GM18870 (cell line): ENCODE results near the gene SCGB1A1.

Experiments used
- ATAC-seq: cut with Tn5 transposase; IDR thresholded peaks from one replicate; pipeline ENCODE4 v1.9.1; 2021; ENCODE audit warnings: moderate library complexity; ENCODE audit not compliant: unreplicated experiment

The SCGB1A1 gene

GRCh38 chr11:62398011-62398994, 20.5 kb upstream of the SCGB1A1 start:
- ATAC-seq, result no peak

GRCh38 chr11:62399172-62399877, 19.5 kb upstream of the SCGB1A1 start:
- no peak for ATAC-seq

DNA sequence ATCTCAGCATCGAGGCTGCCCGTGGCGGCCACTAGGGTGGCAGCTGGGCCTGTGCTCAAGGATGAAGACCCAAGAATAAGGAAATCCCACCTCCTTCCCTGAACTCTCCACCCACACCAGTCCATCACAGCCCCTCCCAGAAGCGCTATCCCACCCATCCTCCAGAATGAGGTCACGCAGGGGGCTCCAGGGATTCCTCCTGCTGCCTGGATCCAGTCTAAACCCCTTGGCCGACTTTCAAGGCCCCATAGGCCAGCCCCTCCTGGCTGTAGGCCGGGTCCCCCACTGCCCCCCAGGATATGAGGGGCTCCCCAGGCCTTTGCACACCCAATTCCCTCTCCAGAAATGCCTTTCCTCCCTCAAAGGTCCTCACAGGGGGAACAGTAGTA, 19.0 kb upstream of the SCGB1A1 start:
- ATAC-seq, result no peak

GRCh38 chr11:62400281-62400680, 18.6 kb upstream of the SCGB1A1 start:
- ATAC-seq, result no peak

DNA sequence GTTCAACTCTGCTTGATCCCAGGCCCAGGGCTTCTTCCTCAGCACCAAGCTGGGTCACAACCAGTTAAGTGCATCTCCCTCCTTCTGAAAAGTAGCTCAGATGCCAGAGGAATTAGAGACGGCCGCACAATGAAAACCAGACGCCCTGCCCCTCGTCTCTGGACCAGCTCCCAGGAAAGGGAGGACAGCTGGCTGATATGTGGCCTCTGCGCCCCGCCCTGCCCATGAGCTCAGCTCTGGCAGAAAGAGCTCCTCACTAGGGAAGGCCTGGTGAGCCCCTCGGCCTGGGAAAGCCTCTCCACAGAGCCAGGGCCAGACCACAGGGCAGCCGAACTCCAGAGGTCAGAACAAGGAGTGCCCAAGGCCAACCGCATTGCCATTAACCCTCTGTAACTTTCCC, 18.1 kb upstream of the SCGB1A1 start:
- no peak for ATAC-seq

- no peak for ATAC-seq
These were observed 17.5 kb upstream of the SCGB1A1 start for GRCh38 chr11:62401356-62401755.

DNA sequence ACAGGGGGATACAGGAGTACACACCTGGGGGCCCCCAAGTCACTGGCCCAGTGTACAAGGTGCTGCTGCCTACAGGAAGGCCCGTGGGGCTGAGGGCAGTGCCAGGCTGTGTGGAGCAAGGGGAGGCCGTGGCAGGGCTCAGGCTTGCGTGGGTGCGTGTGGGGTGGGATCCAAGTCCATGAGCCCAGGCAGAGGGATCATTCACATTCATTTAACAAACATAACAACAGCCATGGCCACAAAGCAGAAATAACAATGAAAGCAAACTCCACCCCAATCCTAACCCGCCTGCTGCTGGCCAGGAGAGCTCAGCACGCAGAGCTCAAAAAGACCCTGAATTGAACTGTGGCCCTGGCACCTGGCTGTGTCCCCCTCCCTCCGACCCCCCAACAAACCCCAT, 17.0 kb upstream of the SCGB1A1 start:
- ATAC-seq, result no peak

- ATAC-seq, result no peak
These were observed 16.4 kb upstream of the SCGB1A1 start for GRCh38 chr11:62402226-62402959.

DNA sequence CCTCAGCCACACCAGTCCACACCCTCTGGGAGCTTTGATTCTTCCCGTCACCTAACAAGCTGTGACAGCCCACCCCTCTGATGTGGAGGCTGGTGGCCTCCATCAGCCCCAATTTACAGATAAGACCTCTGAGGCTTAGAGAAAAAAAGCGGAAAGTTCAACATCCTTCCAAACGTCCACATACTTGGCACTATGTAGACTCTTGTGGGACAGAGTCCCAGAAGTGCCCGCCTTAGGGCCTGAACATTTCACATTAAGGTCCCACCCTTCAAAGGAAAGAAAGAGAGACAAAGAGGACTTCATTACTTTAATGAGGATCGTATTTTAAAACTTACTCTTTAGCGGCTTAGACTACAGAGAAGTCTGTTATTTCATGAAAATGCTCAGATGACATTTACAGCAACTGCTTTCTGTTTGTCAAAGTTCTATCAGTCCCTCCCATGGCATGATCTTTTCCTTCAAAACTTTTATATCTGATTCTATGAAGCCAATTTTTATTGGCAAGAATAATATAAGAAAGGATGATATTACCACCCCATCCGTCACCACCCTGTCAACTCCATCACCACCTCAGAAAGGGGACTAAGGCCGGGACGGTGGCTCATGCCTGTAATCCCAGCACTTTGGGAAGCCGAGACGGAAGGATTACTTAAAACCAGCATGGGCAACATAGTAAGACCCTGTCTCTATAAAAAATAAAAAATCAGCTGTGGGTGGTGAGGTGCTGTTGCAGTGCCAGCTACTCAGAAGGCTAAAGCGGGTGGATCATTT, 15.7 kb upstream of the SCGB1A1 start:
- ATAC-seq, result no peak

DNA sequence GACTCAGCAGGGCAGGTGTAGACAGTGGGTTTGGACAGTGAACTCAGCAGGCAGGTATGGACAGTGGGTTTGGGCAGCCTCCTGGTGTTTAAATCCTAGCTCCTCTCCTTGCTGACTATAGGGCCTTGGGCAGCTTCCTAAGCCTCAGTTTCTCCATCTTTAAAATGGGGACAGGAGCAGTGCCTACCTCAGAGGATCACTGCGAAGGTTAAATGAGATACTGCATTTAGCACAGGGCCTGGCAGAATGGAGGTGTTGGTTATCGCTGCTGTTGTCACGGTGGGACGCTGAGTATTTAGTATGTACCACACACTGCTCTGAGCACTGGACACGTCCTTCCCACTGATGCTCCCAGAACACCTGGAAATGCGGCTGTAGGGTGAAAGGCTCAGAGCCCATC, 14.4 kb upstream of the SCGB1A1 start:
- ATAC-seq, result no peak

DNA sequence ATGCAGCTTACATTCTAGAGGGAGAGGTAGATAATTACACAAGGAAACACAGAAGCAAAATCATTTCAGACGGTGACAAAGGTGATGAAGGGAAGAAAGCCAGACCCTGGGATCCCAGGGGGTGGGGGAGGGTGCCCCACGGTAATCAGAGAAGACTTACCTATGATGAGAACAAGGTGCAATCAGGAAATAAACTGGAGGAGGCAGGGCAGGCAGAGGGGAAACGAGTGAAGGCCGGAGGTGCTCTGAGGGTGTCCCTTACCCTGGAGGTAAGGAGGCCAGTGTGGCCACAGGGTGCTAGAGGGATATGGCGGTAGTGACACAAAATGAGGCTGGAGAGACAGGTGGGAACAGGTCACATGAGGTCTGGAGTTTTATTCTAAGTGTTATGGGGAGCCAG, 13.9 kb upstream of the SCGB1A1 start:
- ATAC-seq, result no peak

DNA sequence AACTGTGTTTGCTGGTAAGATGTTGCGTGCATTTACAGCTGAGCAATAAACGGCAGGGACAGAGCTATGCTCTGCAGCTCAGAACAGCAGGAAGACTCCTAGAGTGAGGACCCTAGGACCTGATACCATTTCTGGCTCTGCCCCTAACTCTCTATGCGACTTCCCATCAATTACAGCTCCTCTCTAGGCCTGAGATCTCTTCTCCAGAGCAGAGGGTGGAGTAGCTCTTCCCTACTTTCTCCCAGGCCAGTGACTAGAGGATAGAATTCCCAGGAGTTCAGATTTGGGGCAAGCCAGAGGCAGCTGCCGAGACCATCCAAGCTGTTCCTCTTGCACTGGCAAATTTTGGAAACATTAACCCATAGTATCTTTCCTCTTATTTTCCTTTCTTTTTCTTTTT, 12.8 kb upstream of the SCGB1A1 start:
- no peak for ATAC-seq

GRCh38 chr11:62409831-62410230, 9.0 kb upstream of the SCGB1A1 start:
- no peak for ATAC-seq

GRCh38 chr11:62410972-62411371, 7.9 kb upstream of the SCGB1A1 start:
- no peak for ATAC-seq

DNA sequence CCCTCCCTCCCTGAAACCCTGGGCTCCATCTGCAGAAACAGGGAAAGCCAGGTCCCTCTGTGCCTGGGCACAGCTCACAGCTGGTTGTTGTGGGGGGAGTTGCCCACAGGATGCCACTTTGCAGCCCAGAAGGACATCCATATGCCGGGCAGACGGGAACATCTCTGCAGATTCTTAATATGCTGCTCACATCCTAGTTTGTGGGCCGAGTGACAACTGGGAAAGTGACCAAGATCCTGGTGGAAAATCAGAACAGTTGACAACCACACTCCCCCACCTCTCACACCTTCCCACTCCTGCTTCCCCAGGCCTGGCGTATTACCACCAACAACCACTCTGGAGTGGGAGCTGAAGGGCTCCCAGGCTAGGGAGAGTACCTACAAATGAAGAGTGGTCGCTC, 7.3 kb upstream of the SCGB1A1 start:
- ATAC-seq, result no peak

GRCh38 chr11:62413060-62413696, 5.7 kb upstream of the SCGB1A1 start:
- ATAC-seq, result no peak

- no peak for ATAC-seq
These were observed 2.2 kb upstream of the SCGB1A1 start for GRCh38 chr11:62416596-62416995.

DNA sequence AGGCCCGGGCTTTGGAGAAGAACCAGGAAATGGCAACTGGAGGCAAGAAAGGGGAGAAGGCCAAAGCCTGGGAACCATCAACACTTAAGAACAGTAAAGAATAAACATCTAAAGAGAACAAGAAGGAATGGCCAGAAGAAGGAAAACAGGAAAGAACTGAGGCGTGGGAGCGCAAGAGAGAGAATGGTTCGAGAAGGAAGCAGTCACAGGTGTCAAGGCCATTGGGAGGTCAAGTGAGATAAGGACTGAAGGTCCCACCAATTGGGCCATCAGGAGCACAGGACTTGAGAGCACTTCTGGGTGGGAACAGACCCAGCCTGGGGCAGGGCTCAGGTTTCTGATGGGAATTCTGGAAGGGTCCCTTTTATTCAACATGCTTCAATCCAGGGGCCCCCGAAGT, 697 bp upstream of the SCGB1A1 start:
- no peak for ATAC-seq

DNA sequence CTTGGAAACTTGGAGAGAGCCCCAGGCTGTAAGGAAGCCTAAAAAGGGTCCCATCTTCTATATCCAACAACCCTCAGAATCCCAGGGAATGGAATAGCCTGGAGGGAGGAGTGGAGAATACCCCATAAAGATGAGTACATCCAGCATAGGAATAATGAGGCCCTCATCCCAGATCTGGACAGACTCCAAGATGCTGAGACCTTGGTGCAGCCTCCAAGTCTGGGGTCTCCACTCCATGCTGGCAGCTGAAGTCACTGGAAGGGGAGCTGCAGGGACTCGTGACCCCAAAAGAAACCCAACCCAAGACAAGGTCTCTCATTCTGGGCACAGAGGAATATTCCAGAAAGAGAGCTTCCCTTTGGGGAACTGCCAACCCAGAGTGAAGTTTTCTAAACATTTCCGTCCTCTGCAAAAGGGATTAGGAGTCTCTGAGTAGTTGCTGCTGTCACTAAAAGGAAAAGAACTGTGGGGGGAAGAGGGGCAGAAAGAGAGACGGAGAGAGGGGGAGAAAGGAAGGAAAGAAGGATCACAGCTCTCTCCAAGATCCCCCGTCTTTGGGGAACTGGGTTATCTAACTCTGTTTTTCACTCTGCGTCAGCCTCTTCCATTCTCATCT, 589 bp downstream of the SCGB1A1 start:
- ATAC-seq, result no peak

DNA sequence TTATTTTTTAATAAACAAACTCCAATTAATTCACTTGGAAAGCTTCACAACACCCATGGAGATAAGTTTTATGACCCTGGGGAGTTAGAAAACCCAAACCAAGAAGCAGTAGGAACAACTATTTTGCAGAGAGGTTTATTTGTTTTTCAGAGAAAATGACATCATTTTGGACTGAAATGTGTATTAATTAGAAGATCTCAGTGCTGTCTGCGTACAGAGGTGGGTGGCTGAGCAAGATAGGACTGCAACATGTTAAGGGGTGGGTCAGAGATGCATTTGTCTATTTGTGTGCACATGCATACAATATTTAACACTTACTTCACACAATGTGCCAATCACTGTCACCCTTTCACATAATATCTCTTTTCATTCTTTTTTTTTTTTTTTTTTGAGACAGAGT, 1.1 kb downstream of the SCGB1A1 start:
- no peak for ATAC-seq
